KOPT-K1 (cell line): ENCODE results near the gene SVIL.
A peak's percentile ranks its signal among the peaks of the same experiment; 100 is the strongest.
"Not testable (repeated sequence)": the region's sequence is repeated elsewhere in the genome, so short reads cannot be mapped to it uniquely, and the experiment has no call there.

Experiments
- H3K27ac ChIP-seq: fragments of 200-600 bp; sonication (generic); 2 replicates; pipeline ENCODE4 v1.5.1; 2016; ENCODE audit warnings: antibody characterized with exemption, mild to moderate bottlenecking, low read depth, low read length; ENCODE audit not compliant: poor library complexity, severe bottlenecking
- H3K36me3 ChIP-seq: fragments of 200-600 bp; sonication (generic); 2 replicates; pipeline ENCODE4 v1.5.1; 2017; ENCODE audit warnings: antibody characterized with exemption, mild to moderate bottlenecking, low read length, moderate library complexity; ENCODE audit not compliant: insufficient read depth
- H3K9me3 ChIP-seq: fragments of 200-600 bp; sonication (generic); 2 replicates; pipeline ENCODE4 v1.5.1; 2017; ENCODE audit warnings: antibody characterized with exemption, low read length, mild to moderate bottlenecking; ENCODE audit not compliant: insufficient read depth, poor library complexity, severe bottlenecking

SVIL gene

GRCh38 chr10:29524720-29525119 is 110.1 kb downstream of the SVIL start:
- Histone ChIP-seq H3K27ac (no peak overlapping the region), H3K9me3 (no peaks in the 10 kb centered on the region), H3K36me3 (no peaks in the 10 kb centered on the region)

GRCh38 chr10:29524294-29524693 is 110.5 kb downstream of the SVIL start:
- no peaks in the 10 kb centered on the region for H3K36me3 ChIP-seq
- H3K27ac ChIP-seq, result no peak overlapping the region
- H3K9me3 ChIP-seq, result no peaks in the 10 kb centered on the region

GRCh38 chr10:29522918-29523317 is 111.9 kb downstream of the SVIL start:
- Histone ChIP-seq H3K36me3 (no peaks in the 10 kb centered on the region), H3K27ac (peak overlapping the region; percentile 49), H3K9me3 (no peaks in the 10 kb centered on the region)

GRCh38 chr10:29522061-29522855 is 112.5 kb downstream of the SVIL start:
- H3K9me3 ChIP-seq, result no peaks in the 10 kb centered on the region
- peak overlapping the region; percentile 49 for H3K27ac ChIP-seq
- H3K36me3 ChIP-seq, result no peaks in the 10 kb centered on the region

GRCh38 chr10:29519659-29520058 is 115.1 kb downstream of the SVIL start:
- Histone ChIP-seq H3K9me3 (no peaks in the 10 kb centered on the region), H3K36me3 (no peaks in the 10 kb centered on the region), H3K27ac (no peak overlapping the region)

- H3K27ac ChIP-seq, result no peak overlapping the region
- no peaks in the 10 kb centered on the region for H3K9me3 ChIP-seq
- no peaks in the 10 kb centered on the region for H3K36me3 ChIP-seq
These were observed 117.3 kb downstream of the SVIL start for GRCh38 chr10:29517352-29517923.

GRCh38 chr10:29516309-29516932 is 118.3 kb downstream of the SVIL start:
- H3K36me3 ChIP-seq, H3K9me3 ChIP-seq, H3K27ac ChIP-seq: not testable (repeated sequence)

GRCh38 chr10:29515879-29516278 is 118.9 kb downstream of the SVIL start:
- H3K36me3 ChIP-seq, H3K9me3 ChIP-seq, H3K27ac ChIP-seq: not testable (repeated sequence)

- H3K9me3 ChIP-seq, H3K27ac ChIP-seq, H3K36me3 ChIP-seq: not testable (repeated sequence)
These were observed 119.7 kb downstream of the SVIL start for GRCh38 chr10:29515104-29515503.

- Histone ChIP-seq H3K9me3 (no peaks in the 10 kb centered on the region), H3K36me3 (no peaks in the 10 kb centered on the region), H3K27ac (no peak overlapping the region)
These were observed 120.5 kb downstream of the SVIL start for GRCh38 chr10:29514306-29514705.

- Histone ChIP-seq H3K9me3 (no peaks in the 10 kb centered on the region), H3K36me3 (no peaks in the 10 kb centered on the region), H3K27ac (no peak overlapping the region)
These were observed 122.3 kb downstream of the SVIL start for GRCh38 chr10:29512425-29512974.

- H3K9me3 ChIP-seq, H3K36me3 ChIP-seq: not testable (repeated sequence)
These were observed 123.0 kb downstream of the SVIL start for GRCh38 chr10:29511806-29512205.

GRCh38 chr10:29510483-29511157 is 124.2 kb downstream of the SVIL start:
- not testable (repeated sequence) for H3K36me3 ChIP-seq, H3K9me3 ChIP-seq, H3K27ac ChIP-seq

More at GRCh38 chr10:29511806-29512205, 123.0 kb downstream of the SVIL start:
- H3K27ac ChIP-seq, result not testable (repeated sequence)

GRCh38 chr10:29508554-29509244 is 126.1 kb downstream of the SVIL start:
- no peaks in the 10 kb centered on the region for H3K9me3 ChIP-seq
- no peak overlapping the region for H3K27ac ChIP-seq
- H3K36me3 ChIP-seq, result no peaks in the 10 kb centered on the region
